HL-60/S4 (cell line): Measurements from ENCODE around the gene SHROOM3.

Source experiments
- in situ Hi-C: fragments of 300-500 bp; cut with MboI; formaldehyde crosslinking; loops from 2 replicates; pipeline ENCODE4 v1.14.3; 2022; ENCODE audit warnings: low sequenced_read_pairs

The SHROOM3 gene

GRCh38 chr4:76489686-76490161, 54.7 kb downstream of the SHROOM3 start:
- in situ Hi-C loops: no loop called here

GRCh38 chr4:76492055-76492454, 57.0 kb downstream of the SHROOM3 start:
- in situ Hi-C loops: no loop called here

GRCh38 chr4:76494243-76494642, 59.2 kb downstream of the SHROOM3 start:
- in situ Hi-C loops: no loop called here

GRCh38 chr4:76494871-76495590, 60.0 kb downstream of the SHROOM3 start:
- in situ Hi-C loops: no loop called here

GRCh38 chr4:76498550-76498949, 63.5 kb downstream of the SHROOM3 start:
- in situ Hi-C loops: no loop called here

- in situ Hi-C loops: no loop called here
Measured at GRCh38 chr4:76499461-76499860, 64.4 kb downstream of the SHROOM3 start.

- in situ Hi-C loops: no loop called here
Measured at GRCh38 chr4:76502886-76503285, 67.9 kb downstream of the SHROOM3 start.

- in situ Hi-C loops: no loop called here
Measured at GRCh38 chr4:76504613-76505465, 69.8 kb downstream of the SHROOM3 start.

- in situ Hi-C loops: no loop called here
Measured at GRCh38 chr4:76511947-76512346, 76.9 kb downstream of the SHROOM3 start.

- in situ Hi-C loops: no loop called here
Measured at GRCh38 chr4:76513482-76513881, 78.5 kb downstream of the SHROOM3 start.

GRCh38 chr4:76514087-76514486, 79.1 kb downstream of the SHROOM3 start:
- in situ Hi-C loops: no loop called here

- in situ Hi-C loops: no loop called here
Measured at GRCh38 chr4:76515975-76516843, 81.2 kb downstream of the SHROOM3 start.

GRCh38 chr4:76518241-76518640, 83.2 kb downstream of the SHROOM3 start:
- in situ Hi-C loops: no loop called here

- in situ Hi-C loops: no loop called here
Measured at GRCh38 chr4:76523593-76523992, 88.6 kb downstream of the SHROOM3 start.

GRCh38 chr4:76525751-76526150, 90.7 kb downstream of the SHROOM3 start:
- in situ Hi-C loops: no loop called here

GRCh38 chr4:76526585-76526990, 91.6 kb downstream of the SHROOM3 start:
- in situ Hi-C loops: no loop called here

- in situ Hi-C loops: no loop called here
Measured at GRCh38 chr4:76527666-76528065, 92.6 kb downstream of the SHROOM3 start.

- in situ Hi-C loops: no loop called here
Measured at GRCh38 chr4:76531597-76531996, 96.6 kb downstream of the SHROOM3 start.

GRCh38 chr4:76532805-76533204, 97.8 kb downstream of the SHROOM3 start:
- in situ Hi-C loops: no loop called here

- in situ Hi-C loops: no loop called here
Measured at GRCh38 chr4:76533314-76533713, 98.3 kb downstream of the SHROOM3 start.
